ENCODE results near the gene SCAF11.

DNA sequence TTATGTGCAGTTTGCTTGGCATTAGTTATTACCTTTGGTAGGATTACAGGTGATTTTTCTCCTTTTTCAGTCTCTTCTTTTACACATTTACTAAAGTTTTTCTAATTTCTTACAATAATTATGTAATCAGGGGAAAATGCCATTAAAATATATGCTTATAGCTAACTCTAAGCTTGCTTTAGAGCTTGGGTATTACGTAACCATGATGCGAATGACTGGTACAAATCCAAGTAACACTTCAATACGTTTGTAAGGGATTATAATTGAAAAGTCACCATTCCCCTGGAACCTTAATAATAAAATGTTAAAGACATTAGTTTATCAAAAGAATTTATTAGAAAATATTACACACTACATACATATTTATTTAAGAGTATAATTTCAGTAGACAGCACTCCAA lies 71.6 kb downstream of the SCAF11 start:
- TF ChIP-seq, protein P1, sequence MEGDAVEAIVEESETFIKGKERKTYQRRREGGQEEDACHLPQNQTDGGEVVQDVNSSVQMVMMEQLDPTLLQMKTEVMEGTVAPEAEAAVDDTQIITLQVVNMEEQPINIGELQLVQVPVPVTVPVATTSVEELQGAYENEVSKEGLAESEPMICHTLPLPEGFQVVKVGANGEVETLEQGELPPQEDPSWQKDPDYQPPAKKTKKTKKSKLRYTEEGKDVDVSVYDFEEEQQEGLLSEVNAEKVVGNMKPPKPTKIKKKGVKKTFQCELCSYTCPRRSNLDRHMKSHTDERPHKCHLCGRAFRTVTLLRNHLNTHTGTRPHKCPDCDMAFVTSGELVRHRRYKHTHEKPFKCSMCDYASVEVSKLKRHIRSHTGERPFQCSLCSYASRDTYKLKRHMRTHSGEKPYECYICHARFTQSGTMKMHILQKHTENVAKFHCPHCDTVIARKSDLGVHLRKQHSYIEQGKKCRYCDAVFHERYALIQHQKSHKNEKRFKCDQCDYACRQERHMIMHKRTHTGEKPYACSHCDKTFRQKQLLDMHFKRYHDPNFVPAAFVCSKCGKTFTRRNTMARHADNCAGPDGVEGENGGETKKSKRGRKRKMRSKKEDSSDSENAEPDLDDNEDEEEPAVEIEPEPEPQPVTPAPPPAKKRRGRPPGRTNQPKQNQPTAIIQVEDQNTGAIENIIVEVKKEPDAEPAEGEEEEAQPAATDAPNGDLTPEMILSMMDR (conservative IDR thresholded peaks at IDR 0.05; ENCODE audit: low read depth, low read length): no peak
- no peak for TF ChIP-seq EZH2 (IDR thresholded peaks at IDR 0.05; ENCODE audit: low read length, unreplicated experiment)
